Kidney epithelial cell (primary cell): Measurements from ENCODE around the gene CACNG4. TPM values are rescaled to one million over a fixed set of nuclear protein-coding genes. Genes with fewer than 3 reads are reported as not detected.

Experiments
- DNase-seq: peaks from one replicate; pipeline ENCODE4 v3.0.0-alpha.2; 2010; ENCODE audit warnings: low read depth
- H3K27me3 ChIP-seq: 2 replicates; pipeline ENCODE4 v1.6.0; 2011; ENCODE audit warnings: low read length; ENCODE audit not compliant: control insufficient read depth, insufficient read depth
- H3K36me3 ChIP-seq: 2 replicates; pipeline ENCODE4 v1.5.1; 2011; ENCODE audit warnings: low read length; ENCODE audit not compliant: control insufficient read depth, insufficient read depth
- H3K4me3 ChIP-seq: 2 replicates; pipeline ENCODE4 v1.5.1; 2011; ENCODE audit warnings: low read depth, mild to moderate bottlenecking, control low read depth, low read length
- CTCF ChIP-seq: IDR thresholded peaks from 2 replicates; pipeline ENCODE4 v1.5.1; 2011; ENCODE audit warnings: mild to moderate bottlenecking, moderate library complexity, low read length, control low read depth, inconsistent platforms; ENCODE audit not compliant: insufficient read depth, poor library complexity, severe bottlenecking
- total RNA-seq: library from RNA; depleted of rRNA; stranded (reverse); fragments of >200 nt; gene quantifications from 2 replicates; pipeline ENCODE4 v1.2.3, GENCODE V29; 2015

CACNG4 gene
- total RNA-seq, 1 donor from 2014 or later, result 0.84 TPM

GRCh38 chr17:67017910-67018309 is 53.4 kb downstream of the CACNG4 start:
- no peaks in the 10 kb centered on the region for H3K36me3 ChIP-seq
- TF ChIP-seq CTCF, result no peak
- H3K4me3 ChIP-seq, result no peak overlapping the region

GRCh38 chr17:67018471-67019434 is 54.2 kb downstream of the CACNG4 start:
- no peaks in the 10 kb centered on the region for H3K36me3 ChIP-seq
- DNase-seq, result no peak
- TF ChIP-seq CTCF, result no peak
- H3K4me3 ChIP-seq, result no peak overlapping the region
- H3K27me3 ChIP-seq, result peaks cover 6% of the 10 kb centered on the region

More at GRCh38 chr17:67017910-67018309, 53.4 kb downstream of the CACNG4 start:
- H3K27me3 ChIP-seq, result peaks cover 6% of the 10 kb centered on the region
- no peak for DNase-seq

- TF ChIP-seq CTCF, result no peak
- Histone ChIP-seq H3K27me3 (peaks cover 9% of the 10 kb centered on the region), H3K4me3 (no peak overlapping the region), H3K36me3 (no peaks in the 10 kb centered on the region)
- no peak for DNase-seq
Measured at GRCh38 chr17:67019809-67020208, 55.3 kb downstream of the CACNG4 start.

- no peak overlapping the region for H3K4me3 ChIP-seq
- peaks cover 9% of the 10 kb centered on the region for H3K27me3 ChIP-seq
- no peak for TF ChIP-seq CTCF
- no peaks in the 10 kb centered on the region for H3K36me3 ChIP-seq
- no peak for DNase-seq
Measured at GRCh38 chr17:67020293-67020766, 55.8 kb downstream of the CACNG4 start.

- no peak for DNase-seq
- Histone ChIP-seq H3K4me3 (no peak overlapping the region), H3K36me3 (no peaks in the 10 kb centered on the region), H3K27me3 (peaks cover 8% of the 10 kb centered on the region)
- no peak for TF ChIP-seq CTCF
Measured at GRCh38 chr17:67021196-67021595, 56.7 kb downstream of the CACNG4 start.
